GM19467 (cell line): ENCODE data around the gene FZR1.
A peak's percentile ranks its signal among the peaks of the same experiment; 100 is the strongest.
"Not testable (repeated sequence)": the region's sequence is repeated elsewhere in the genome, so short reads cannot be mapped to it uniquely, and the experiment has no call there.

Experiments
- ATAC-seq: cut with Tn5 transposase; IDR thresholded peaks from one replicate; pipeline ENCODE4 v1.9.1; 2021; ENCODE audit warnings: mild to moderate bottlenecking, moderate library complexity; ENCODE audit not compliant: unreplicated experiment

FZR1 gene

GRCh38 chr19:3570606-3571011 is 64.5 kb downstream of the FZR1 start:
- ATAC-seq = no peak

- ATAC-seq = peak; percentile 91
These were observed 66.2 kb downstream of the FZR1 start for GRCh38 chr19:3572132-3572854.

GRCh38 chr19:3572855-3573161 is 66.7 kb downstream of the FZR1 start, which contains the start of gene HMG20B:
Gene HMG20B, plus strand, starts transcription at chr19:3572944. Its CDS starts 366 bp downstream, at chr19:3573310.
- ATAC-seq = no peak

GRCh38 chr19:3573162-3573857 is 67.2 kb downstream of the FZR1 start:
- ATAC-seq = no peak

- ATAC-seq = no peak
These were observed 67.9 kb downstream of the FZR1 start for GRCh38 chr19:3573858-3574637.

- no peak for ATAC-seq
These were observed 69.2 kb downstream of the FZR1 start for GRCh38 chr19:3575260-3575741.

GRCh38 chr19:3575949-3576673 is 70.0 kb downstream of the FZR1 start:
- ATAC-seq = no peak

GRCh38 chr19:3576696-3577443 is 70.8 kb downstream of the FZR1 start:
- ATAC-seq = no peak

- ATAC-seq = no peak
These were observed 71.7 kb downstream of the FZR1 start for GRCh38 chr19:3577723-3578344.

- ATAC-seq = no peak
These were observed 72.3 kb downstream of the FZR1 start for GRCh38 chr19:3578390-3578789.

GRCh38 chr19:3580156-3580934 is 74.2 kb downstream of the FZR1 start:
- no peak for ATAC-seq

- ATAC-seq = not testable (repeated sequence)
These were observed 75.7 kb downstream of the FZR1 start for GRCh38 chr19:3581792-3582191.

- not testable (repeated sequence) for ATAC-seq
These were observed 78.1 kb downstream of the FZR1 start for GRCh38 chr19:3584036-3584802.

- ATAC-seq = no peak
These were observed 79.4 kb downstream of the FZR1 start, which contains the start of gene GIPC3 for GRCh38 chr19:3585301-3586126. Gene GIPC3, plus strand, starts transcription at chr19:3585478. Its CDS starts 120 bp downstream, at chr19:3585598.

GRCh38 chr19:3586127-3586626 is 80.1 kb downstream of the FZR1 start:
- ATAC-seq = no peak

- ATAC-seq = no peak
These were observed 80.7 kb downstream of the FZR1 start for GRCh38 chr19:3586707-3587346.
